HL-60/S4 (cell line): ENCODE results near the gene HOXA4.

Experiments
- in situ Hi-C: fragments of 300-500 bp; cut with MboI; formaldehyde crosslinking; loops from 2 replicates; pipeline ENCODE4 v1.14.3; 2022; ENCODE audit warnings: low sequenced_read_pairs

HOXA4 gene

GRCh38 chr7:27170426-27171324 lies 40.1 kb upstream of the HOXA4 start:
- in situ Hi-C loops, result loop anchor here (25.0 kb wide), 1 partner anchor 808 kb away; no protein-coding TSS in a partner anchor

DNA sequence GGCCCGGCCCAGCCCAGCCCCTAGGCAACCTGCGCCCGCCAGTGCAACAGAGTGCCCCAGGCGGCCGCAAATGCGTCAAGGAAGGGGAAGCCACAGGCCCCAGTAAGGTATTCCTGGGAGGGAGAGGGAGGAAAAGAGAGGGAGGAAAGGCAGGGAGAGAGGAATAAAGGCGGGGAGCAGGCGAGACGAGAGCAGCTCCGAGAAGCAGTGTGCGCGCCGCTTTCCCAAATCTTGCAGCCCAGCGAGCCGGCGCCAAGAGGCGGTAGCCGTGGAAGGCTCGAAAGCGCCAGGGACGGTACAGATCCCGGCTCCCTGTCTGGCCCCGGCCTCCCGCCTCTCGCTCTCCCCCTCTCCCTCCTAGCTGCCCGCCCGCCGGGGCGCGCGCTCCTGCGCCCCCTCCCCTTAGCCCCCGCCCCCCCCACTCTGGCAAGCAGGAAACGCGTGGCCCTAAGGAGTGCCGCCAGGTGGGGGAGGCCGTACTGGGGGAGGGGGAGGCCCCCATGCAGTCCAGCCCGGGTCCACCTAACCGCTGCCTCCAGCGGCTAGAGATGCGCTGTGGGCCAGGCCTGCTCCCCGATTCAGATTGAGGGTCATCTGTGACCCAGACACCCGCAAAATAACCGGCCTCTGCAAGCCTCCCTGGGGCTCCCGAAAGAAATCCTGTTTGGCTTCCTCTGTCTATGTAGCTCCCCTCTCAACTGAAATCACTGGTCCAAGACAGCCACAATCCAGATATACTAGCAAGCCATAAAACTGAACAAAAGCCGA lies 39.3 kb upstream of the HOXA4 start:
- in situ Hi-C loops, result loop anchor here (25.0 kb wide), 1 partner anchor 808 kb away; no protein-coding TSS in a partner anchor

GRCh38 chr7:27168265-27168947 lies 37.8 kb upstream of the HOXA4 start:
- in situ Hi-C loops, result loop anchor here (25.0 kb wide), 1 partner anchor 806 kb away; no protein-coding TSS in a partner anchor

DNA sequence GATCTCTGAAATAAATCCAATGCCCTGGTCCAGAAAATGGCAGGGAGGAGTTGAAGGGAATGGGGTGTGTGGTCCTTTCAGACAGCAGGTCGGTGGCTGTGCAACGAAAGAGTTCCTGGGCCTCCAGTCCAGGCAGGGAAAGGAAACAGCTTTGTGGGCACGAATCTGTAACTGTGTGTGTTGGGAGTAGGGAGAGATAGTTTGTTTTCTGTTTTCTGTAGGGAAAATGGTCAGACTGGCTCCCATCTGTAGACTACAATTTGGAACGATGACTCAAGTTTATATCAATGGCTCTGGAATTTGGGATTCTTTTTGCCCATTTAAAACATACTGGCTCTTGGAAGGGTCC lies 37.3 kb upstream of the HOXA4 start:
- in situ Hi-C loops, result loop anchor here (25.0 kb wide), 1 partner anchor 806 kb away; no protein-coding TSS in a partner anchor

DNA sequence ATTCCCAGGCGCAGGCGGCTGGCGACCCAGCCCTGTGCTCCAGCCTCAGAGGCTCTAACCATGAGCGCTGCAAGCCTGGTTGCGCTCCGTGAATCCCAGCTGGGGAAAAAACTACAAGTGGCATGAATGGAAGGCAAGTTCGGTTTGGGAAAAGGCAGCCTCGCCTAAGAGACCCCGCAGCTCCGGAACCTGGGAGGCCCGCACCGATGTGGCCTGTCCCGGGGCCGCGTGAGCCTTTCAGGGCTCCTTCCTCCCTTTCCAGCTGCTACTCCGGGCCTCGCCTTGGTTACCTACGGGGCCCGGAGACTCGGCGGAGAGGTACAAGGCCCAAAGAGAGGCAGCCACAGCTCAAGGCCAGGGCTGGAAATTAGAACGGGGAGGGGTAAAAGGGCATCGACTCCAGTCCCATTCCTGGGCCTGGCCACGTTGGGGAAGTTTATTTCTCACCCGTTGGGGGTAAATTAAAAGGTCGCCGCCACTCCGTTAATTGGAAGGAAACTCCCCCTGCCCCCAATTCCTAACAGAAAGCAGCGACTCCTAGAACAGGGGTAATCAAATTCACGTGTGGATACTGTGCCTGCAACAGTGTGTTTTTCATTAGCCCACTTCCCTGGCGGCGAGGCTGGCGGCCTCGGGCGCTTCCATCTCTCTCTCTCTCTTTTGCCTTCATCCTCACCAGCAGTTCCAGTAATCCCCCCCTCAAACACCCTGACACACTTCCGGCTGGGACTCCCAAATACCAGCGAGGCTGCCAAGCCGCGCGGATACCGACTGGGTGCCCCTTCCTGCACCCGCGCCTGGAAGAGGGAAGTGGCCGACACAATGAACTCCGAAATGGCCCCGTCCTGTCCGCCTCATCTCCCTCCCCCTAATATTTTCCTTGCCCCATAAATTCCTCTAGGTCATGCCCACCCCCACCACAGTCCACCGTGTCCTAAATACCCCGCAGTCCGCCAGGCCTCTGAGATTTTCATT lies 36.3 kb upstream of the HOXA4 start:
- in situ Hi-C loops, result loop anchor here (25.0 kb wide), 1 partner anchor 805 kb away; no protein-coding TSS in a partner anchor

- in situ Hi-C loops, result loop anchor here (25.0 kb wide), 1 partner anchor 804 kb away; no protein-coding TSS in a partner anchor
Observed at GRCh38 chr7:27165996-27166530, 35.5 kb upstream of the HOXA4 start.

DNA sequence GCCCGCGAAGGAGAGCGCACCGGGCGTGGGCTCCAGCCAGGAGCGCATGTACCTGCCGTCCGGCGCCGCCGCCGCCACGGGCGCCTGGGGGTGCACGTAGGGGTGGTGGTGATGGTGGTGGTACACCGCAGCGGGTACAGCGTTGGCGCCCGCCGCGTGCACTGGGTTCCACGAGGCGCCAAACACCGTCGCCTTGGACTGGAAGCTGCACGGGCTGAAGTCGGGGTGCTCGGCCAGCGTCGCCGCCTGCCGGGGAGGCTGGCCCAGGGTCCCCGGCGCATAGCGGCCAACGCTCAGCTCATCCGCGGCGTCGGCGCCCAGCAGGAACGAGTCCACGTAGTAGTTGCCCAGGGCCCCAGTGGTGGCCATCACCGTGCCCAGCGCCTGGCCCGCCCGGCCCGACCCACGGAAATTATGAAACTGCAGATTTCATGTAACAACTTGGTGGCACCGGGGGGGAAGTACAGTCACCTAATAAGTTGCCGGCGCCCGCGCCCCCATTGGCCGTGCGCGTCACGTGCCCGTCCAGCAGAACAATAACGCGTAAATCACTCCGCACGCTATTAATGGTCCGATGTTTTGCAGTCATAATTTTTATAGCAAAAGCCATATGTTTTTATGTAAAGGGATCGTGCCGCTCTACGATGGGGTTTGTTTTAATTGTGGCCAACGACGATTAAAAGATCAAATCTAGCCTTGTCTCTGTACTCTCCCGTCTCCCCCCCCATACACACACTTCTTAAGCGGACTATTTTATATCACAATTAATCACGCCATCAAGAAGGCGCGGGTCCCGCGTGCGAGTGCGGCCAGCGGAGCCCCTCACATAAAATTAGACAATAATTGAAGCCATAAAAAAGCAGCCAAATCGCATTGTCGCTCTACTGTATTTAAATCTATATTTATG lies 34.8 kb upstream of the HOXA4 start, which contains the start of gene HOXA9:
TSS of gene HOXA9 (minus strand) at position 449 of the 907 bp plus-strand sequence. CDS start at position 369, 80 bp downstream.
- in situ Hi-C loops, result loop anchor here (25.0 kb wide), 1 partner anchor 803 kb away; no protein-coding TSS in a partner anchor

- in situ Hi-C loops, result loop anchor here (25.0 kb wide), 1 partner anchor 802 kb away; no protein-coding TSS in a partner anchor
Observed at GRCh38 chr7:27164367-27165088, 34.0 kb upstream of the HOXA4 start.

DNA sequence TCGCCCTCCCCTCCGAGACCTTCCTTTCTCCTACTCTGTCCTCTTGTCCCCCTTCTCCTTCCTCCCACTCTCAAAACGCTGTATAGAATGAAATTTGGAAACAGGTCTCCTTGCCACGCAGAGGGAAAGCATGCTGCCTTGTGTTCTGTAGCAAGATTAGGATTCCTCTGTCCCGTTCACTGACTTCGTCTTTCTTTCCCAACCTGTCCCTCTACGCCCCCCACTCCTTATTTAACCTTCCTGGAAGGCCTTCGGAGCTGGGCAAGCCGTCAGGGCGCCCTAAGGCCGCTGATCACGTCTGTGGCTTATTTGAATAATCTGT lies 33.4 kb upstream of the HOXA4 start:
- in situ Hi-C loops, result loop anchor here (25.0 kb wide), 1 partner anchor 802 kb away; no protein-coding TSS in a partner anchor

- in situ Hi-C loops, result loop anchor here (25.0 kb wide), 1 partner anchor 801 kb away; no protein-coding TSS in a partner anchor
Observed at GRCh38 chr7:27163288-27164044, 32.9 kb upstream of the HOXA4 start.

GRCh38 chr7:27162561-27163287 lies 32.2 kb upstream of the HOXA4 start:
- in situ Hi-C loops, result loop anchor here (25.0 kb wide), 1 partner anchor 800 kb away; no protein-coding TSS in a partner anchor

DNA sequence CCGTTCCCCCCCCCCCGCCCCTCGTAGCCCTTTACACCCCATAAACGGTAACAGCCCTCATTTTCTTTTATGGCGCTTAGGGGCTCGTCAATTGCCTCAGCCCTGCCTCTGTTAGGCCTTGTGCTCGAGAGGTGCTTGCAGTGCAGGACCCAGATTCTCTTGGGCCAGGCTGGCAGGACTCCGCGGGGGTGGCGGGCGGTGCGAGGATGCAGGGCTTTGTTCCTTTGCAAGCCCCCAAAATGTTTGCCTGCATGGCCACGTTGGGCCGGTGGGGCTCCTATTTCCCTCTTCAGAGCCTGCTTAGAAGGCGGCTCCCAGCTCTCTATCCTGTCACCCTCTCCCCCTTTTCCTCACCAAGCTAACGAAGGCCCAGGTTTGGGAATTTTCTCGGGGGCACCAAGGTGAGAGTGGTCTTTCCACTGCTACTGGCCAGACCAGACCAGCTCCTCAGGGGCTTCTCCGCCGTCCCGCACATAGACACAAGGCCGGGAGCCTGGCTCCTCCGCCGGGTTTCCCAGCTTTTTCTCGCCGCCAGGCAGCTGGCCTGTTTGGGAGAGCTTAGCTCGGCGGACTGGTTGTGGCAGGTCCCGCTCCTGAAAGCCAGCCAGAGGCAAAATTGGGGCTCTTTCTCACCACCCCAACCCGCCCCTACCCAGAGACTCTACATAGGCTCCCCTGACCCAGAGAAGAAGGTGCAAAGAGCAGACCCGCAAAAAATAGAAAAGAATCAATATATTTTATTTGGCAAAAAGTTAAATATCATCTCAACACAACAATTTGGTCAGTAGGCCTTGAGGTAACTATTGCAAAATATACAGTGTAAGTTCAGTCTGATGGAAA lies 31.4 kb upstream of the HOXA4 start:
- in situ Hi-C loops, result loop anchor here (25.0 kb wide), 1 partner anchor 800 kb away; no protein-coding TSS in a partner anchor

DNA sequence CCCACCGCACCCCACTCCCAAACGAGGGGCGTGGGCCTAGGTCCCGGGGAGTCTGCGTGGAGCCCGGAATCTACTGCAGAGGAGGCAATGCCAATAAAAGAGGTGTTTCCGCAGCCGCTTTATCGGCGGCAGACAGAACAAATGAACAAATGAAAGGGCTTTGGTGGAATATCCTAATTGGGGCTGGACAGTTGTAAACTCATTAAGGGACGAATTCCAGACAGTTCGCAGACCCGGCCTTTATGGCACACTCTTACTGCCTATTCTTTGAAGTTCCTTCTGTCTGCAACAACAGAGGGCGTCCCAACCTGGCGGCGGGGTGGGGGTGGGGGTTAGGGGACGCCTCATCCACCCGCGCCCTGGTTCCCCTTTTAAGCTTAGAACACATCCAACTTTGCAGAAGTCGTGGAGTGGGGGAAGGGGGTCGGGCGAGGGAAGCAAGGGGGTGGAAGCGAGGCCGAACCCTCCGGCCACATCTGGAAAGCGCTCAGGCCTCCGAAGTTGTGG lies 30.7 kb upstream of the HOXA4 start:
- in situ Hi-C loops, result loop anchor here (25.0 kb wide), 1 partner anchor 799 kb away; no protein-coding TSS in a partner anchor

DNA sequence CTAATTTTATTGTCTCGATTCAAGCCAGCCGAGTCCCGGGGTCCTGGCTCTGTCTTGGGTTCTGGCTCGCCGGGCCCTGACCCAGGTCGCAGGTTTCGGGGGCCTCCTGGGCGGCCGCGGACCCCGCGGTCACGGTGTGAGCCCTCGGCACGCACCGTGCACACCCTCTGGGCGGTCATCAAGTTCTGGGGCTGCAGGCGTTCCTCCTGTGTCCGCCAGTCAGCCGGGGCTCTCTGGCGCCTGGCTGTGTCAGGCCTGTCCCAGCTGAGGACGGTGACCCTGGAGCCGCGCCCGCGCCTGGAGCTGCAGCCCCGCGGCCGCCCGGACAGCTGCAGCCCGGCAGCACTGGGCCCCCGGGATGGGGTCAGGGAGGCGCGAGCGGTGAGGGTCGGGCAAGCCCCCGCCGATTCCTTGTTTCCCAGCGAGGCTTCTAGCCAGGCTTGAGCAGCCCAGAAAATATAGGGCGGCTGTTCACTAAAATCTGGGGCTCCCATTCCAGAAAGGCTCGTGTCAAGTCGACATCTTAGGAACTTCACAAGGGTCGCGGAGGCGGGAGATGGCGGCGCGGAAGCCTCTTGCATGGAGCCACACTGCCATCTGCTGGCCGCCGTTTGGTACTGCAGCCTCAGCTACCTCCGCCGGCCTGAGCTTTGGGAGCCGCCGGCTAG lies 30.1 kb upstream of the HOXA4 start:
- in situ Hi-C loops, result loop anchor here (25.0 kb wide), 1 partner anchor 798 kb away; no protein-coding TSS in a partner anchor
